HG02884 (cell line): ENCODE results near the gene UGDH.

Experiments
- ATAC-seq: cut with Tn5 transposase; IDR thresholded peaks from one replicate; pipeline ENCODE4 v1.9.1; 2021; ENCODE audit warnings: mild to moderate bottlenecking, moderate library complexity; ENCODE audit not compliant: unreplicated experiment

UGDH gene

GRCh38 chr4:39456946-39457763, 70.1 kb downstream of the UGDH start:
- no peak for ATAC-seq

- ATAC-seq: no peak
Observed at GRCh38 chr4:39455486-39455885, 71.8 kb downstream of the UGDH start.

- ATAC-seq: no peak
Observed at GRCh38 chr4:39453738-39454137, 73.5 kb downstream of the UGDH start.

GRCh38 chr4:39452860-39453587, 74.2 kb downstream of the UGDH start:
- ATAC-seq: no peak

GRCh38 chr4:39452153-39452859, 74.9 kb downstream of the UGDH start:
- no peak for ATAC-seq

GRCh38 chr4:39451423-39452023, 75.7 kb downstream of the UGDH start:
- no peak for ATAC-seq

- no peak for ATAC-seq
Observed at GRCh38 chr4:39450618-39451017, 76.6 kb downstream of the UGDH start.
